Cerebellar cortex (tissue), 1 donor: ENCODE results near the gene FYB1.

Experiments
- DNase-seq: peaks from one replicate; pipeline ENCODE4 v3.0.0-alpha.2; 2015; ENCODE audit warnings: low spot score

The FYB1 gene

GRCh38 chr5:39119404-39120051 is 99.8 kb downstream of the FYB1 start:
- DNase-seq = no peak

- DNase-seq = no peak
Measured at GRCh38 chr5:39118638-39119037, 100.7 kb downstream of the FYB1 start.

GRCh38 chr5:39117401-39117800 is 102.0 kb downstream of the FYB1 start:
- DNase-seq = no peak

- no peak for DNase-seq
Measured at GRCh38 chr5:39116344-39117170, 102.8 kb downstream of the FYB1 start.

GRCh38 chr5:39115644-39116343 is 103.6 kb downstream of the FYB1 start:
- no peak for DNase-seq

- DNase-seq = no peak
Measured at GRCh38 chr5:39114155-39114554, 105.2 kb downstream of the FYB1 start.

- DNase-seq = no peak
Measured at GRCh38 chr5:39113354-39113953, 105.9 kb downstream of the FYB1 start.

- no peak for DNase-seq
Measured at GRCh38 chr5:39109606-39110005, 109.8 kb downstream of the FYB1 start.

GRCh38 chr5:39108987-39109386 is 110.4 kb downstream of the FYB1 start:
- DNase-seq = peak; percentile 83

- DNase-seq = no peak
Measured at GRCh38 chr5:39107350-39107749, 112.0 kb downstream of the FYB1 start.

GRCh38 chr5:39106322-39106721 is 113.0 kb downstream of the FYB1 start:
- no peak for DNase-seq

GRCh38 chr5:39104221-39104620 is 115.1 kb downstream of the FYB1 start:
- DNase-seq = no peak

- no peak for DNase-seq
Measured at GRCh38 chr5:39102684-39103155, 116.6 kb downstream of the FYB1 start.

- DNase-seq = no peak
Measured at GRCh38 chr5:39100851-39101396, 118.4 kb downstream of the FYB1 start.

- DNase-seq = no peak
Measured at GRCh38 chr5:39100301-39100850, 119.0 kb downstream of the FYB1 start.

- no peak for DNase-seq
Measured at GRCh38 chr5:39099831-39100230, 119.5 kb downstream of the FYB1 start.

GRCh38 chr5:39093352-39093751 is 126.0 kb downstream of the FYB1 start:
- no peak for DNase-seq

- DNase-seq = no peak
Measured at GRCh38 chr5:39092581-39093351, 126.6 kb downstream of the FYB1 start.

GRCh38 chr5:39091940-39092580 is 127.3 kb downstream of the FYB1 start:
- DNase-seq = no peak

GRCh38 chr5:39083968-39084367 is 135.4 kb downstream of the FYB1 start:
- no peak for DNase-seq
